ENCODE data around the gene THAP7.

THAP7 gene

GRCh38 chr22:20977019-20977418 is 24.9 kb downstream of the THAP7 start:
- Histone ChIP-seq H3K27ac (ENCODE audit: low read depth, low read length, poor library complexity, severe bottlenecking) (no peak overlapping the region), H3K36me3 (ENCODE audit: insufficient read depth, low read length) (no peaks in the 10 kb centered on the region), H2AFZ (ENCODE audit: low read length) (no peak overlapping the region), H3K4me2 (ENCODE audit: low read length) (no peak overlapping the region), H3K4me3 (ENCODE audit: low read depth, low read length, poor library complexity, severe bottlenecking) (no peak overlapping the region), H3K79me2 (ENCODE audit: insufficient read depth, low read length) (no peaks in the 10 kb centered on the region), H3F3A (ENCODE audit: insufficient read depth, low read length) (no peaks in the 10 kb centered on the region), H3K9me3 (ENCODE audit: low read length) (peaks cover 9% of the 10 kb centered on the region), H4K20me1 (ENCODE audit: insufficient read depth, low read length) (no peaks in the 10 kb centered on the region), H3K9ac (ENCODE audit: low read length) (no peak overlapping the region), H3K27me3 (ENCODE audit: insufficient read depth, low read length) (no peaks in the 10 kb centered on the region; the same call in 1 of the 2 replicates), H3K4me1 (ENCODE audit: insufficient read depth, low read length, severe bottlenecking) (peaks cover 10% of the 10 kb centered on the region), H3K9me2 (ENCODE audit: low read depth, low read length) (no peaks in the 10 kb centered on the region)
- TF ChIP-seq, protein P1, sequence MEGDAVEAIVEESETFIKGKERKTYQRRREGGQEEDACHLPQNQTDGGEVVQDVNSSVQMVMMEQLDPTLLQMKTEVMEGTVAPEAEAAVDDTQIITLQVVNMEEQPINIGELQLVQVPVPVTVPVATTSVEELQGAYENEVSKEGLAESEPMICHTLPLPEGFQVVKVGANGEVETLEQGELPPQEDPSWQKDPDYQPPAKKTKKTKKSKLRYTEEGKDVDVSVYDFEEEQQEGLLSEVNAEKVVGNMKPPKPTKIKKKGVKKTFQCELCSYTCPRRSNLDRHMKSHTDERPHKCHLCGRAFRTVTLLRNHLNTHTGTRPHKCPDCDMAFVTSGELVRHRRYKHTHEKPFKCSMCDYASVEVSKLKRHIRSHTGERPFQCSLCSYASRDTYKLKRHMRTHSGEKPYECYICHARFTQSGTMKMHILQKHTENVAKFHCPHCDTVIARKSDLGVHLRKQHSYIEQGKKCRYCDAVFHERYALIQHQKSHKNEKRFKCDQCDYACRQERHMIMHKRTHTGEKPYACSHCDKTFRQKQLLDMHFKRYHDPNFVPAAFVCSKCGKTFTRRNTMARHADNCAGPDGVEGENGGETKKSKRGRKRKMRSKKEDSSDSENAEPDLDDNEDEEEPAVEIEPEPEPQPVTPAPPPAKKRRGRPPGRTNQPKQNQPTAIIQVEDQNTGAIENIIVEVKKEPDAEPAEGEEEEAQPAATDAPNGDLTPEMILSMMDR (IDR thresholded peaks at IDR 0.05; ENCODE audit: low read length): no peak
- no peak for TF ChIP-seq EZH2 (IDR thresholded peaks at IDR 0.05; ENCODE audit: borderline replicate concordance, low read length)

DNA sequence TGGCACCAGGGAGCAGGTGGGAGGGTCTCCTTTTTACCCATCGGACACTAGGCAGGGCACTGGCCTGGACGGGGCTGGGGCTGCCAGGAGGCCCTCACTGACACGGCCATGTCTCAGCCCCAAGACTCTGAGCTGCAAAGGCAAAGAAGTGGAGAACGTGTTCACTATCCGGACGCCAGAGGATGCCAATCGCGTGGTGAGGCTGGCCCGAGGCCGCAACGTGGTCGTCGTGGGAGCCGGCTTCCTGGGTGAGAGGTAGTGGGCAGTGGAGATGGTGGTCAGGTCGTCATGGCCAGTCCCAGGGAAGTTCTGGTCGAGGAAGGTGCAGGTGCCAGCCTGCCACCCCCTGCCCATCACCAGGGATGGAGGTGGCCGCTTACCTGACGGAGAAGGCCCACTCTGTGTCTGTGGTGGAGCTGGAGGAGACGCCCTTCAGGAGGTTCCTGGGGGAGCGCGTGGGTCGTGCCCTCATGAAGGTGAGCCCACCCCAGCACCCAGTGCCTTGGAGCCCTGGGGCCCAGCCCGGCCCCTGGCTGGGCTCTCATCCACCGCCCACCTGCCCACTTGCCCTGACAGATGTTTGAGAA is 25.5 kb downstream of the THAP7 start:
- Histone ChIP-seq H4K20me1 (ENCODE audit: insufficient read depth, low read length) (no peaks in the 10 kb centered on the region), H3K27ac (ENCODE audit: low read depth, low read length, poor library complexity, severe bottlenecking) (no peak overlapping the region), H2AFZ (ENCODE audit: low read length) (no peak overlapping the region), H3K4me3 (ENCODE audit: low read depth, low read length, poor library complexity, severe bottlenecking) (no peak overlapping the region), H3K9me2 (ENCODE audit: low read depth, low read length) (no peaks in the 10 kb centered on the region), H3K27me3 (ENCODE audit: insufficient read depth, low read length) (no peaks in the 10 kb centered on the region; the same call in 1 of the 2 replicates), H3K4me1 (ENCODE audit: insufficient read depth, low read length, severe bottlenecking) (peaks cover 6% of the 10 kb centered on the region), H3K4me2 (ENCODE audit: low read length) (no peak overlapping the region), H3K9me3 (ENCODE audit: low read length) (peaks cover 9% of the 10 kb centered on the region), H3K36me3 (ENCODE audit: insufficient read depth, low read length) (no peaks in the 10 kb centered on the region), H3K9ac (ENCODE audit: low read length) (no peak overlapping the region), H3F3A (ENCODE audit: insufficient read depth, low read length) (no peaks in the 10 kb centered on the region), H3K79me2 (ENCODE audit: insufficient read depth, low read length) (no peaks in the 10 kb centered on the region)
- TF ChIP-seq, protein P1 (IDR thresholded peaks at IDR 0.05; ENCODE audit: low read length): no peak
- TF ChIP-seq EZH2 (IDR thresholded peaks at IDR 0.05; ENCODE audit: borderline replicate concordance, low read length): no peak

- Histone ChIP-seq H4K20me1 (ENCODE audit: insufficient read depth, low read length) (no peaks in the 10 kb centered on the region), H3K4me2 (ENCODE audit: low read length) (no peak overlapping the region), H3K9me2 (ENCODE audit: low read depth, low read length) (no peaks in the 10 kb centered on the region), H3K4me1 (ENCODE audit: insufficient read depth, low read length, severe bottlenecking) (no peaks in the 10 kb centered on the region), H2AFZ (ENCODE audit: low read length) (no peak overlapping the region), H3K9me3 (ENCODE audit: low read length) (peaks cover 9% of the 10 kb centered on the region), H3K9ac (ENCODE audit: low read length) (no peak overlapping the region), H3K27ac (ENCODE audit: low read depth, low read length, poor library complexity, severe bottlenecking) (no peak overlapping the region), H3K4me3 (ENCODE audit: low read depth, low read length, poor library complexity, severe bottlenecking) (no peak overlapping the region), H3K27me3 (ENCODE audit: insufficient read depth, low read length) (no peaks in the 10 kb centered on the region; the same call in 1 of the 2 replicates), H3K36me3 (ENCODE audit: insufficient read depth, low read length) (no peaks in the 10 kb centered on the region), H3F3A (ENCODE audit: insufficient read depth, low read length) (no peaks in the 10 kb centered on the region), H3K79me2 (ENCODE audit: insufficient read depth, low read length) (no peaks in the 10 kb centered on the region)
- no peak for TF ChIP-seq EZH2 (IDR thresholded peaks at IDR 0.05; ENCODE audit: borderline replicate concordance, low read length)
- TF ChIP-seq, protein P1 (IDR thresholded peaks at IDR 0.05; ENCODE audit: low read length): no peak
These were observed 26.2 kb downstream of the THAP7 start for GRCh38 chr22:20975541-20976290.
